ENCODE measurements around the gene FAM168A. TPM values are rescaled to one million over a fixed set of nuclear protein-coding genes. Genes with fewer than 3 reads are reported as not detected.

FAM168A gene
- total and polyA plus RNA-seq, 3 donors from 2014 or later, result 20.1 to 30.2 (median 29.8) TPM

- peak; percentile 18 for DNase-seq
- WGBS, 2 donors, result 35 to 46% methylated on average over 2 of the region's 2 CpGs
- Histone ChIP-seq H3K27me3 (no peaks in the 10 kb centered on the region), H3K4me3 (no peak overlapping the region), H3K36me3 (ENCODE audit: low read depth, missing control alignments) (no peaks in the 10 kb centered on the region), H3K9me3 (no peaks in the 10 kb centered on the region), H3K27ac (peak overlapping the region in 1 of 2 donors; percentile 51), H3K4me1 (peaks cover 4% of the 10 kb centered on the region)
- intact Hi-C loops (cut with DNase I; ENCODE audit: low total_unique reads), result no loop called here
- TF ChIP-seq CTCF (IDR thresholded peaks at IDR 0.05) (no peak), POLR2A (IDR thresholded peaks at IDR 0.05) (no peak)
These were observed 130.4 kb downstream of the FAM168A start for GRCh38 chr11:73467505-73467904.

- H3K36me3 ChIP-seq (ENCODE audit: low read depth, missing control alignments), result no peaks in the 10 kb centered on the region
- WGBS, 2 donors, result 81 to 89% methylated on average over 1 of the region's 1 CpG
- H3K27me3 ChIP-seq, result no peaks in the 10 kb centered on the region
- no peak overlapping the region for H3K27ac ChIP-seq
- H3K4me3 ChIP-seq, result no peak overlapping the region
- no peak for DNase-seq
- peaks cover 4% of the 10 kb centered on the region for H3K4me1 ChIP-seq
- intact Hi-C loops (cut with DNase I; ENCODE audit: low total_unique reads), result no loop called here
- H3K9me3 ChIP-seq, result no peaks in the 10 kb centered on the region
- no peak for TF ChIP-seq CTCF (IDR thresholded peaks at IDR 0.05)
- no peak for TF ChIP-seq POLR2A (IDR thresholded peaks at IDR 0.05)
These were observed 131.3 kb downstream of the FAM168A start for GRCh38 chr11:73466643-73467042.

GRCh38 chr11:73465871-73466270, 132.0 kb downstream of the FAM168A start:
- 48 to 56% methylated on average over 1 of the region's 1 CpG for WGBS, 2 donors
- no peak for DNase-seq
- Histone ChIP-seq H3K27me3 (no peaks in the 10 kb centered on the region), H3K4me1 (peaks cover 4% of the 10 kb centered on the region), H3K36me3 (ENCODE audit: low read depth, missing control alignments) (no peaks in the 10 kb centered on the region), H3K27ac (no peak overlapping the region), H3K9me3 (no peaks in the 10 kb centered on the region), H3K4me3 (no peak overlapping the region)
- TF ChIP-seq POLR2A (IDR thresholded peaks at IDR 0.05) (no peak), CTCF (IDR thresholded peaks at IDR 0.05) (no peak)
- intact Hi-C loops (cut with DNase I; ENCODE audit: low total_unique reads), result no loop called here

GRCh38 chr11:73465023-73465675, 132.8 kb downstream of the FAM168A start:
- Histone ChIP-seq H3K9me3 (no peaks in the 10 kb centered on the region), H3K4me1 (peaks cover 4% of the 10 kb centered on the region), H3K27me3 (no peaks in the 10 kb centered on the region), H3K36me3 (ENCODE audit: low read depth, missing control alignments) (no peaks in the 10 kb centered on the region), H3K27ac (no peak overlapping the region), H3K4me3 (no peak overlapping the region)
- no peak for DNase-seq
- WGBS, 2 donors, result 94 to 100% methylated on average over 3 of the region's 3 CpGs
- TF ChIP-seq CTCF (IDR thresholded peaks at IDR 0.05) (no peak), POLR2A (IDR thresholded peaks at IDR 0.05) (no peak)
- intact Hi-C loops (cut with DNase I; ENCODE audit: low total_unique reads), result no loop called here

GRCh38 chr11:73464347-73464746, 133.6 kb downstream of the FAM168A start:
- no peaks in the 10 kb centered on the region for H3K36me3 ChIP-seq (ENCODE audit: low read depth, missing control alignments)
- TF ChIP-seq POLR2A (IDR thresholded peaks at IDR 0.05), result no peak
- TF ChIP-seq CTCF (IDR thresholded peaks at IDR 0.05), result no peak
- WGBS, 2 donors, result 46 to 50% methylated on average over 2 of the region's 2 CpGs
- H3K9me3 ChIP-seq, result no peaks in the 10 kb centered on the region
- H3K4me3 ChIP-seq, result no peak overlapping the region
- H3K27ac ChIP-seq, result no peak overlapping the region
- H3K27me3 ChIP-seq, result no peaks in the 10 kb centered on the region
- intact Hi-C loops (cut with DNase I; ENCODE audit: low total_unique reads), result no loop called here
- no peak for DNase-seq
- H3K4me1 ChIP-seq, result peaks cover 4% of the 10 kb centered on the region
